Sigmoid colon (tissue), 4 donors: ENCODE data around the gene IZUMO2.

Experiments used
- EP300 ChIP-seq, 4 donors: sonication (generic); formaldehyde crosslinking; IDR thresholded peaks; one replicate each; pipeline ENCODE4 v1.6.1; 2017; ENCODE audit warnings: antibody characterized with exemption in 4 of 4
- POLR2A ChIP-seq, 2 donors: fragments of 450-650 bp; IDR thresholded peaks; one replicate each; pipeline ENCODE4 v1.6.1; 2016; ENCODE audit warnings: antibody characterized with exemption in 2 of 2, mild to moderate bottlenecking in 2 of 2, moderate library complexity in 2 of 2
- POLR2AphosphoS5 ChIP-seq, 4 donors: sonication (generic); formaldehyde crosslinking; IDR thresholded peaks; one replicate each; pipeline ENCODE4 v1.6.1; 2017; ENCODE audit warnings: antibody characterized with exemption in 4 of 4
- TF ChIP-seq, protein P1 (sequence below), 4 experiments: fragments of 450-650 bp in 3 of 4; fragments of 200-600 bp in 1 of 4; IDR thresholded peaks; one replicate each; pipeline ENCODE4 v1.5.1; 2016 to 2019; ENCODE audit warnings: antibody characterized with exemption in 4 of 4, mild to moderate bottlenecking in 3 of 4, moderate library complexity in 2 of 4

DNA sequence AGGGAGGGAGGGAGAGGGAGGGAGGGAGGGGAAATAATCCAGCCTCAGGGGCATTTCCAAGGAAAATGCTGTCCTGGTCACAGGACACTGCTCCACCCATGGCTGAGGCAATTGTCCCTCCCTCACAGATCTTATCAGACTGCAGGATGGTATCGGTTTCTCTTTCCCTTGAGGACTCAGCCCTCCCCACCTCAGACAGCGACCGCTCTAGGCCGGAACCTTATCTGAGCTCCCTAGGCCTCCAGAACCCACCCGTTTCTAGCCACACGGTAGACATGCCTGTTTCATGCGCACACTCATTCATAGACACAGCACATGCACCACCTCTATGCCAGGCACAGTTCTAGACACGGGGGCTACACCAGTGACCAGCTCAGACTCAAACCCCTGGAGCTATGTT is 10.0 kb upstream of the IZUMO2 start:
- TF ChIP-seq, protein P1, sequence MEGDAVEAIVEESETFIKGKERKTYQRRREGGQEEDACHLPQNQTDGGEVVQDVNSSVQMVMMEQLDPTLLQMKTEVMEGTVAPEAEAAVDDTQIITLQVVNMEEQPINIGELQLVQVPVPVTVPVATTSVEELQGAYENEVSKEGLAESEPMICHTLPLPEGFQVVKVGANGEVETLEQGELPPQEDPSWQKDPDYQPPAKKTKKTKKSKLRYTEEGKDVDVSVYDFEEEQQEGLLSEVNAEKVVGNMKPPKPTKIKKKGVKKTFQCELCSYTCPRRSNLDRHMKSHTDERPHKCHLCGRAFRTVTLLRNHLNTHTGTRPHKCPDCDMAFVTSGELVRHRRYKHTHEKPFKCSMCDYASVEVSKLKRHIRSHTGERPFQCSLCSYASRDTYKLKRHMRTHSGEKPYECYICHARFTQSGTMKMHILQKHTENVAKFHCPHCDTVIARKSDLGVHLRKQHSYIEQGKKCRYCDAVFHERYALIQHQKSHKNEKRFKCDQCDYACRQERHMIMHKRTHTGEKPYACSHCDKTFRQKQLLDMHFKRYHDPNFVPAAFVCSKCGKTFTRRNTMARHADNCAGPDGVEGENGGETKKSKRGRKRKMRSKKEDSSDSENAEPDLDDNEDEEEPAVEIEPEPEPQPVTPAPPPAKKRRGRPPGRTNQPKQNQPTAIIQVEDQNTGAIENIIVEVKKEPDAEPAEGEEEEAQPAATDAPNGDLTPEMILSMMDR (IDR thresholded peaks at IDR 0.05): no peak
- peak in 1 of 2 donors; percentile 14 for TF ChIP-seq POLR2A (IDR thresholded peaks at IDR 0.05)
- no peak for TF ChIP-seq EP300 (IDR thresholded peaks at IDR 0.05)
- TF ChIP-seq POLR2AphosphoS5 (IDR thresholded peaks at IDR 0.05): no peak
